GM04504 (cell line): ENCODE results near the gene MORN1.

Source experiments
- DNase-seq: peaks from one replicate; pipeline ENCODE4 v3.0.0-alpha.2; 2012; ENCODE audit warnings: low read depth

Gene MORN1

DNA sequence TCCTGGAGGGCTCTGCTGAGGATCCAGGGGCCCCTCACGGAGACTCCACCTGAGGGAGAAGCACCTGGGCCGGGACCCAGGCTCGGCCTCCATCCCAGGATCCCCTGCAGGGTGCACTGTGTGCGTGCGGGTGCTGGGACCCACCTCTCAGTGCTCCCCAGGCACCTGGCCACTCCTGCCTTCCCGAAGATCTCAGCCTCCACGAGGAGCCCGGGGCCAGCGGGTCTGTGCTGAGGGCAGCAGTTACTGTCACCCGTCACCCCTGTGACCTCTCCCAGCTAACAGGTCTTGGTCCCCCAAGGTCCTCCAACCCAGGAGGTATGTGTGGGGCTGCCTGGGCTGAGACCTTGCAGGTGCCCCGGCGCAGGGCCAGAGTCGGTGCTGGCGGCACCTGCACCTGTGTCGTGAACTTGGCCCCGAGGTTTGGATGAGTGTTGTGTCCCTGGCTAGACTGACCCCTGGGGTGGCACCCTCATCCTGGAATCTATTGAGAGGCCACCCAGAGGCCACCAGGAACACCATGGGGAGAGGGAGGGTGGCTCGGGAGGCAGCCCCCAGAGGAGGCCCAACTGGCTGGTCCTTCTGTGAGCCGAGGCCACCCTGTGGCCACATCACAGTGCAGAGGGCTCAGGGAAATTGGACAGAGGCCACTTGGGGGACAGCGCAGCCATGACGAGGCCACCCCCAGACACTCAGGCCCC, 17.7 kb downstream of the MORN1 start:
- DNase-seq = no peak

- no peak for DNase-seq
Measured at GRCh38 chr1:2372551-2373490, 18.5 kb downstream of the MORN1 start.

GRCh38 chr1:2368053-2368744, 23.2 kb downstream of the MORN1 start:
- no peak for DNase-seq

DNA sequence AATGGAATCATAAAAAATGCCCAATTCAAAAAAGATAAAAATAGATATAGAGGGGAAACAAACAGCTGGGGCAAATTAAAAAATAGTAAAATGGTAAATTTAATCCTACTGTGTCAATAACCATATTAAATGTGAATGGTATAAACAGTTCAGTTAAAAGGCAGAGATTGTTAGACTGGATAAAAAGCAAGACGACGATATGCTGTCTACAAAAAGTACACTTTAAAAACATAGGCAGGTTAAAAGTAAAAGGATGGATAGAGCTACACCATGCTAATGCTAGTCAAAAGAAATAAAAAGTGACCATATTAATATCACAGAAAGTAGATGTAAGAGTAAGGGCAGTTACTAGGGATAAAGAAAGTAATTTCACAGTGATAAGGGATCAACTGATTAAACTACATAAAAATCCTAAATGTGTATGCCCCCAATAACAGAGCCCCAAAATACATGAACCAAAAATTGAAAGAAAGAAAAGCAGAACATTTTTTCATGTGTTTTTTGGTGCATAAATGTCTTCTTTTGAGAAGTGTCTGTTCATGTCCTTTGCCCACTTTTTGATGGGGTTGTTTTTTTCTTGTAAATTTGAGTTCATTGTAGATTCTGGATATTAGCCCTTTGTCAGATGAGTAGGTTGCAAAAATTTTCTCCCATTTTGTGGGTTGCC, 27.4 kb downstream of the MORN1 start:
- DNase-seq = no peak

DNA sequence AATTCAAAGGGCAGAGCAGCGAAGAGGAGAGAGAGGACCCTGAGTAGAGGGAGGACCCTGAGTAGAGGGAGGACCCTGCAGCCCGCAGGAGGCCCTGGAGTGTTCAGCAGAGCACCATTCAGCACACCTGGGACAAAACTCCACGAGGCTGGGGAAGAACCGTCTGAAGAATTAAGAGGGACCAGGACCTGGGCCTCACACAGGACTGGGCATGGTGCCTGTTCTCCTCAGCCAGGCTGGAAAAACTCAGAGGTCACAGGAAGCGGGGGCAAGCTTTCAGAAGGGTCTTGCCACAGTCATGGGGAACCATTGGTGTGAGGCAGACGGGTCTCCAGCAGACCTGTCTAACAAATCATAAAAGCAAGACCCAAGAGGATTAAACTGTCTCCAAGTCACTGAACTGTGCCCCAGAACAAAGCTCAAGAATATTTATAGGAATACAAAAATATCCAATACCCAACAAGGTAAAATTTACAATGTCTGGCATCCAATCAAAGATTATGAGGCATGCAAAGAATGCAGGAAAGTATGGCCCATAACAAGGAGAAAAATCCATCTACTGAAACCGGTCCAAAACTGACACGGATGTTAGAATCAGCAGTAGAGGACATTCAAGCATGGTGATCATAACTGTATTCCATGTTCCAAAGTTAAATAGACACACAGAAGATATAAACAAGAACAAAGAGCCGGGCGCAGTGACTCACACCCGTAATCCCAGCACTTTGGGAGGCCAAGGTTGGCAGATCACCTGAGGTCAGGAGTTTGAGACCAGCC, 30.6 kb downstream of the MORN1 start:
- no peak for DNase-seq

DNA sequence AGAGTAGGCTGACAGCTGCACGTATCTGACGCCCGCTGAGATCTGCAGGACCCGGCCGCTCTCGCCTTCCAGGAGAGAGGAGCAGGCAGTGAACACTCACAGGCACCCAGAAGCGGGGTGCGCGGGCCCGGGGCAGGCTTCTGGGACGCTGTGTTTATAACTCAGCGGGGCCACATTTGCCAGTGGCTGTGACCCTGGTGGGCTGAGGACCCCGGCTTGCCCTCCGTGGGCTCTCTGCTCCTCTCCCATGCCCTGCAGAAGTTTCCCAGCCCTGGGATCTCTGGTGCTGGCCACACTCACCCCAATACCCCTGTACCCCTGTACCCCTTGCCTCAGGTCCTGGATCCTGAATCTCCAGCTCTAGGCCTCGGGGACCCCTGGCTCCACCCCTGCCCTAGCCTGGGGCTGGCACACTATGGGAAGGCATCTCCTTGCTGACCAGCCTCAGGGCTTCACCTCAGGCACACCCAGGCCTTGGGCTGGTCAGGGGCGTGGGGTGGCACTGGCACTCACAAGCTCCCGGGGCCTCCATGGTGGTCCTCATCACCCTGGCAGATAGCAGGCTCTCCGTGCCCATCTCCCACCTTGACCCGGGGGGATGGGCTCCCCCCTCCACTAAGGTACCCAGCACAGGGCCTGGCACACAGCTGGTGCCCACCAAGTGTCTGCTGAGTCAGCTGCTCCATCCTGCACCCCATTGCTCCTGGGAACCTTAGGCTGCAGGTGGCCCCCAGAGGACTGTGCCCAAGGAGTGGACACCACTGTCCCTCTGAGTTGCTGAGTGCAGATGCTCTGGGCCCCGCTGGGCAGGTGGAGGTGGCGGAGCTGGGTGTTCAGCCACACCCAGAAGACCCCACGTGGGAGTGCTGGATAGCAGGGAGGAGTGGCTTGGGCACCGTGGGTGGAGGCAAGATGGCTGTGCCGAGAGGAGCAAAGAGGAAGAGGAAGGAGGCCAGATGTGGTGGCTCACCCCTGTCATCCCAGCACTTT, 32.4 kb downstream of the MORN1 start:
- no peak for DNase-seq

DNA sequence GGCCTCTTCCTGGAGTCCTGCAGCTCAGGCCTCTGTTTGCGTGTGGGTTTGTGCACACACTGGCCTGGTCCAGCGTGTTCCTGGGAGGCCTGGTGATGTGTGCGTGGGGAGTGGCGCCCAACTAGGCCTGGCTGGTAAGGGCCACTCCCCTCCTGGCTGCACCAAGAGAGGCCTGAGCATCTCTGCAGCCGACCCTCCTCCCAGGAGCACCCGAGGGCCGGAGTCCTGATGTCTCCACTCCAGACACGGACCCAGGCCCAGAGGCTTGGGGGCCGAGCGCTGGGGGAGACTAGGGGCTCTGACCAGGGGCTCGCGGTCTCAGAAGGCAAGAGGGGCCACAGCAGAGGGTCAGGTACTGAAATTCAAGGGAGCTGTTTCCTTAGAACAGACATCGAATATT, 33.3 kb downstream of the MORN1 start:
- DNase-seq = no peak

DNA sequence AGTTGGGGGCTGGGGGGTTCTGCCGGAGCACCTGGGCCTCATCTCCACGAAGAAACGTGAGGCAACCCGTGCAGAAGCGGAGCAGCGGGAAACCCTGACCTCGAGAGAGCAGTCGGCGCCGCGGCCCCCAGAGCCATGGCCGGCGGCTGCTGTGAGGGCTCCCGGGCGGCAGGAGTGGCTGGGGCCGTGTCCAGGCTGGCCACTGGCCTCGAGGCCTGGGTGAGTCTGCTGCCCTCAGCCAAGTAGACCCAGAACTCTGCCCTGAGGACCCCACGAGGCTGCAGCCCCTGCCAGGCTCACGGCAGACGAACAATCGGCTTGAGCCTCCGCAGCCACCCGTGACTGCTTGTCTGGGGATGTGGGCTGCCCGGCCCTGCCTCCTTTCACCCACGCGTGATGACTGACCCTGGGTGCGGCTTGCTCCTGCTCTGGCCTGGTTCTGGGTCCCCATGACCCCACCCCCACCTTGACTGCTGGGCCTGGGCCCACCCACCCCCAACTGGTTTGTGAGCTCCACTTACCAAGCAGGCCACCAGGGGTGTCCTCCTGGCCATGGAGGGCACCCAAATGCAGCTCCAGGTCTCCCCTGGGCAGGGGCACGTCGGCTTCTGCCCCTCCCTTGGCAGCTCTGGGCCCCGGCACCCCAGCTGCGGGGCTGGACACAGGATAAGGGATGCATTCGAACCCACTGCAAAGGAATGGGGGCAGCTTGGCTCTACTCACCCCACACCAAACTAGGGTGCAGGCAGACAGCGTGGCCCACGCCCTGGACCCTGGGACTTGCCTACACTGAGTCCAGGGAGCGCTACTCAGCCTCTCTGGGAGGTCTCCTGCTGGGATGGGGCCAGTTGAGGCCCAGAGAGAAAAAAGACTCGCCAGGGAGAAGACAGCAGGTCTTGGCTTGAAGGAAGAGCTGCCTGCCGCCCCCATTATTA, 34.2 kb downstream of the MORN1 start:
- DNase-seq = no peak

DNA sequence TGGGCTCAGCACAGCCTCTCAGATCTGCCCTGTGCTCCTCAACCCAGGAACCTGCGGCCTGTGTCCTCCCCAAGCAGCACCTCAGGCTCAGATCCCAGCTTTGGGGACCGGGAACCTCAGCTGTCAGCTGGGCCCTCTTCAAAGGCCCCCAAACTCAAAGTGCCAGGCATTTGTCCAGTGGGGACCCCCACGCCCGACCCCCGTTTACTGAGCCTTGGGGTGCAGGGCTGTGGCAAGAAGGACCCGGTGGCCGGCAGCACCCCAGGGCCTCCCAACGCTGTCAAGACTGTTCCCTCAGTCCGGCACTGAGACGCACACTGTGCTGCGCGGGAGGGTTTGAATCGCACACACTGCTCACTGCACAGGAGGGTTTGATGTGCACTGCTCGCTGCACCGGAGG, 35.0 kb downstream of the MORN1 start:
- no peak for DNase-seq

DNA sequence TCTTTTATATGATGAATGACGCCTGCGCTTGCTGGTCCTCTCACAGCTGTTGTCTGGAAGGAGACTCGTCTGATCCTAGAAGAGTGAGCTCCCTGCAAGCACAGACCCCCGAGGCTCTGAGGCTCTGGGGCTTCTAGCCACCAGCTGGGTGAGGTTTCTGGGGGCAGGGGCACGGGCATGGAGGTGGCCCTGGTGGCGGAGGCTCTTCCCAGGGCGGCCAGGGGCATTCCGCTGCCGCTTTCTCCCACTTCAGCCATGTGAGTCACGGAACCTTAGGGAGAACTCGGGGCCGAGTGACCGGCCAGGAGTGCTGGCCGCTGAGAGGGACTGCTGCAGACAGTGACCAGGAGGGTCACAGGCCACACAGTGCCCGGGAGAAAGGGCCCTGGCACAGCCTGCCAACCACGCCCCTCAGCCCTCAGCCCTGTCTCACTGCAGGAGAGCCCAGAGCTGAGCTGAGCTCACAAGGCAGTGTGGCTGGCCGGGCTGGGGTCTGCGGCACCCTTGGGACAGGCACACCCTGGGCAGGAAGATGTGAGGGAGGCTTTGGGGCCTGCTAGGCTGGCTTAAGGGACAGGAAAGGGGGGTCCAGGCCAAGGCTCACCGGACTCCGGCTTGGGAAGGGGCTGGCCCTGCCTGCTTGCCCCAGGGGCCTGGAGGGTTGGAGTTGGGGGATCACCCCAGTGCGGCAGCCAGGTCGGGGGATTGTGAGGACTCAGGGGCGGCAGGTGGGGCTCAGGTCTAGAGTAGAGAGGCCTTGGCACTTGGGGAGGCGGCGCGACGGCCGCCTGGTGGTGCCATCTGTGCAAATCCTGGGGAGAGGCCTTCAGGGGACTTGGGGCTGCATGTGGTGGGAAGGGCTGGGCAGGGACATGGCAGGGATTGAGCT, 35.7 kb downstream of the MORN1 start:
- no peak for DNase-seq

DNA sequence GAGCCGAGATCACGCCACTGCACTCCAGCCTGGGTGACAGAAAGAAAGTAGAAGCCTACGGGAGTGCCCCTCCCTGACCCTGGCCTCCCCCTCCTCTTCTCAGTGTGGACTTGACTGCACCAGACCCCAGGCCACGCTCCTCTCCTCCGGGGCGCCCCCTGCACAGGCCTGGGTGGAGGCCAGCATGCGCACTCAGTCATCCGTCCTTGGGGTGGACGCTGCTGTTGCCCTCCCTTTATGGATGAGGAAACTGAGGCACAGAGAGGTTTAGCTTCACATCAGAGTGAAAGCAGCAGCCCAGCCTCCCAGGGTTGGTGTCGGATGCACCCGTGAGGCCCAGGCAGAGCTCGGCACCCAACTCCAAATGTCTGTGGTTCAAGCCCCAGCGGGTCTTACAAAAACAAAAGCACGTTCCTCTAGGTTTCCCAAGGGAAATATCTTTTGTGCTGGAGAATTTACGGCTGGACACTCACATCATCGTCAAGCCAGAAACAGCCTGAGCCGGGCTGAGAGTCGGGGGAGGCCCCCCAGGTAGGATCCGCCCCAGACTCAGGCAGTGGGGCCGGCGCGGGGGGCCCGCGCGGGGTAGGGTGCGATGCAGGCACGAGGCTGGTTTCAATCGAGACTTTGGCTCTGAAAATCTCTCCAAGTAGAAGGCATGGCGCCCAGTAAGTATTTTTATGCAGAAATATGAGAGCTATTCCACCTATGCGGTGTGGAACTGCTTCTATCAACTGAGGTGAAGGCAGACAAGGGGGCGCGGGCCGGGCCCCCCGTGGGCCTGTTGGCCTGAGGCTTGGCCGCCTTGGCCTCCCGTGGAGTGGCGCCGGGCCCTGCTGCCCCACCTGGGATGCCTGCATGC, 36.6 kb downstream of the MORN1 start:
- no peak for DNase-seq

DNA sequence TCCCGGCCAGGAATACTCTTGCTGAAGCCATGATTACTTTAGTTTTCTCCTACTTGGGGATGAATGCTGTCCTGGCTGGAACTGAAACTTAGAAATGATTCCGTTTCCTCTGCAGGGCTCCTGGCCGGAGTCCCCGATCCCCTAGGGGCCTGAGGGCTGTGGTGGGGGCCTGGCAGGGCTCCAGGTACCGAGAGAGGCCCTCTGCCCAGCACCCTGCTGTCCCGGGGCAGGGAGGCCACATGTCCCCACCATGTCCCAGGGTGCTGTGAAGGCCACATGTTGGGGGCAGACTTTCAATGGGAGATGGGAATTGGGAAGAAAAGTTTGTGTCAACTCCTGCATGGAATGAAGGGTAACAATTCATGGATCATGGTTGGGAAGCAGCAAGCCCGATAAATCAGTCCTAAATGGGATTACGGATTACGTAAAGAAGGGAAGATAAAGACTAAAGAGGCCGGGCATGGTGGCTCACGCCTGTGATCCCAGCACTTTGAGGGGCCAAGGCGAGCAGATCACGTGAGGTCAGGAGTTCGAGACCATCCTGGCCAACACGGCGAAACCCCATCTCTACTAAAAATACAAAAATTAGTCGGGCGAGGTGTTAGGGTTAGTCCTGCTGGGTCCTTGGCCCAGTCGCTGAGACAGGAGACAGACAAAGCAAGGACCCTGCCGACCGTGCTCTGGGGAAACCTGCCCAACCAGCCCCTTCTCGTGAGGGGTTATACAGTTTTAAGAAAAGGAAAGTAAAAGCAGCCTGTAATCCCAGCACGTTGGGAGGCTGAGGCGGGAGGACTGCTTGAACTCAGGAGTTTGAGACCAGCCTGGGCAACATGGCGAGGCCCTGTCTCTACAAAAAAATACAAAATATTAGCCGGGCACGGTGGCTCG, 37.6 kb downstream of the MORN1 start:
- DNase-seq = no peak

DNA sequence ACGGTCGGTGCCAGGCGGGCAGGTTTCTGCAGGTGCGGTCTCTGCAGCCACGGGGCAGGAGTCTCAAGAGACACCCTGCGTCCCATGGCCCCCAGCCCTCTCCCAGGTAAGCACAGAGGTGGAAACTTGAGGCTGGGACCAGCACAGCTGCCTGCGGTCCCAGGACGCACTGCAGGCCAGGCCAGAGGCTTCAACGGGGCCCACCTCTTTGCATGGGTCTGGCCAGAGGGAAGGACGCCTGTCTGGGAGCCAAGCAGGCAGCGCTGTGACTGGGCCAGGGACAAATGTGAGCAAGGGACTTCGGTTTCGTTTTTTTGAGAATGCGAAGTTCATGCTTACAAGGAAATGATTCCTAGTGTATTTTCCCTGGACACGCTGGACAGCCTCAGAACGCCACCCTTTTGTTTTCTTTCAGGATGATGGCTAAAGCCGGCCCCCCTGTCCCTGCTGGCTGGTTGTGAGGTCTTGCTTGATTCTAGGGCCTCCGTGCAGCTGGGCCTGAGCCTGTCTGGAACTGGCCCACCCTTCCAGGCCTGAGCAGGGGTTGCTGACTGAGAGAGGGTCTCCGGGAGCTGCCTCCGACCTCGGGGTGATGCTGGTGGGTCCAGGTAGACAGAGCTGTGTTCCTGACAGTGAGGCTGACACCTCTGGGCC, 38.3 kb downstream of the MORN1 start:
- DNase-seq = no peak

GRCh38 chr1:2352341-2352896, 38.9 kb downstream of the MORN1 start:
- DNase-seq = no peak

DNA sequence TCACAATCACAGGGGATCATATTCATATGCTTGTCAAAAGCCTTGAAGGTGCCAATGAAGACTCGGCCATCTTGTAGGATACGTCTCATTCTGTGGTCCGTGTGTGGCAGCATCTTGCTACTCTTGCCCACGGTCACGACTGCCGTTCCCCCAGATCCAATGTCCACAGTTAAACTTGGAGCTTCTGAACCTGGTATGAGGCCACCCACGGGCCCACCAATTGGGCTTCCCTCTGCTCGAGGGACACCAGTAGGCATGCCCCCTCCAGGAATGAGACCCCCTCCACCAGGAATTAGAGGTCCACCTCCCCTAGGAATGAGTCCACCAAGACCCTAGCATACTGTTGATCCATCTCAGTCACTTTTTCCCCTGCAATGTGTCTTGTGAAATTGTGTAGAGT, 39.6 kb downstream of the MORN1 start:
- no peak for DNase-seq
